HG03439 (cell line): Measurements from ENCODE around the gene TAF3.
"Not testable (repeated sequence)": the region's sequence is repeated elsewhere in the genome, so short reads cannot be mapped to it uniquely, and the experiment has no call there.

Source experiments
- ATAC-seq: cut with Tn5 transposase; IDR thresholded peaks from one replicate; pipeline ENCODE4 v1.9.1; 2021; ENCODE audit warnings: mild to moderate bottlenecking, moderate library complexity; ENCODE audit not compliant: unreplicated experiment

TAF3 gene

GRCh38 chr10:7818295-7819120 lies at the start of gene TAF3:
Gene TAF3, plus strand, starts transcription at chr10:7818505. Its CDS starts 205 bp downstream, at chr10:7818710.
- ATAC-seq: peak; percentile 90

- ATAC-seq: no peak
Observed at GRCh38 chr10:7773845-7774801, 44.2 kb upstream of the TAF3 start.

GRCh38 chr10:7776777-7777176 lies 41.5 kb upstream of the TAF3 start:
- ATAC-seq: no peak

GRCh38 chr10:7782194-7782593 lies 36.1 kb upstream of the TAF3 start:
- ATAC-seq: not testable (repeated sequence)

- ATAC-seq: no peak
Observed at GRCh38 chr10:7786430-7786829, 31.9 kb upstream of the TAF3 start.

- peak; percentile 7 for ATAC-seq
Observed at GRCh38 chr10:7787150-7787856, 31.0 kb upstream of the TAF3 start.

- peak; percentile 96 for ATAC-seq
Observed at GRCh38 chr10:7787857-7788638, 30.3 kb upstream of the TAF3 start, which contains the start of the genes ATP5F1C and KIN. Gene ATP5F1C, plus strand, starts transcription at chr10:7788177. Its CDS starts 31 bp downstream, at chr10:7788208. Gene KIN, minus strand, starts transcription at chr10:7787993. Its CDS starts 60 bp downstream, at chr10:7787933.

GRCh38 chr10:7788639-7789286 lies 29.5 kb upstream of the TAF3 start:
- ATAC-seq: peak; percentile 15

- ATAC-seq: no peak
Observed at GRCh38 chr10:7789390-7789789, 28.9 kb upstream of the TAF3 start.

- no peak for ATAC-seq
Observed at GRCh38 chr10:7792541-7792940, 25.8 kb upstream of the TAF3 start.

GRCh38 chr10:7794251-7795026 lies 23.9 kb upstream of the TAF3 start:
- ATAC-seq: no peak

- ATAC-seq: no peak
Observed at GRCh38 chr10:7795605-7796004, 22.7 kb upstream of the TAF3 start.

- ATAC-seq: no peak
Observed at GRCh38 chr10:7797582-7797981, 20.7 kb upstream of the TAF3 start.

GRCh38 chr10:7802606-7803005 lies 15.7 kb upstream of the TAF3 start:
- ATAC-seq: no peak

GRCh38 chr10:7804216-7804615 lies 14.1 kb upstream of the TAF3 start:
- no peak for ATAC-seq

GRCh38 chr10:7804741-7805140 lies 13.6 kb upstream of the TAF3 start:
- ATAC-seq: no peak

GRCh38 chr10:7808686-7809267 lies 9.5 kb upstream of the TAF3 start:
- no peak for ATAC-seq

- ATAC-seq: no peak
Observed at GRCh38 chr10:7810443-7810842, 7.9 kb upstream of the TAF3 start.
